ENCODE measurements around the gene NR5A1. TPM values are rescaled to one million over a fixed set of nuclear protein-coding genes. Genes with fewer than 3 reads are reported as not detected.

Gene NR5A1
- total and polyA plus RNA-seq, 2 of the 13 experiments (the other 11 are each of a cell fraction or from before 2014, with no cell fraction given) = 28.9 to 44.7 TPM

DNA sequence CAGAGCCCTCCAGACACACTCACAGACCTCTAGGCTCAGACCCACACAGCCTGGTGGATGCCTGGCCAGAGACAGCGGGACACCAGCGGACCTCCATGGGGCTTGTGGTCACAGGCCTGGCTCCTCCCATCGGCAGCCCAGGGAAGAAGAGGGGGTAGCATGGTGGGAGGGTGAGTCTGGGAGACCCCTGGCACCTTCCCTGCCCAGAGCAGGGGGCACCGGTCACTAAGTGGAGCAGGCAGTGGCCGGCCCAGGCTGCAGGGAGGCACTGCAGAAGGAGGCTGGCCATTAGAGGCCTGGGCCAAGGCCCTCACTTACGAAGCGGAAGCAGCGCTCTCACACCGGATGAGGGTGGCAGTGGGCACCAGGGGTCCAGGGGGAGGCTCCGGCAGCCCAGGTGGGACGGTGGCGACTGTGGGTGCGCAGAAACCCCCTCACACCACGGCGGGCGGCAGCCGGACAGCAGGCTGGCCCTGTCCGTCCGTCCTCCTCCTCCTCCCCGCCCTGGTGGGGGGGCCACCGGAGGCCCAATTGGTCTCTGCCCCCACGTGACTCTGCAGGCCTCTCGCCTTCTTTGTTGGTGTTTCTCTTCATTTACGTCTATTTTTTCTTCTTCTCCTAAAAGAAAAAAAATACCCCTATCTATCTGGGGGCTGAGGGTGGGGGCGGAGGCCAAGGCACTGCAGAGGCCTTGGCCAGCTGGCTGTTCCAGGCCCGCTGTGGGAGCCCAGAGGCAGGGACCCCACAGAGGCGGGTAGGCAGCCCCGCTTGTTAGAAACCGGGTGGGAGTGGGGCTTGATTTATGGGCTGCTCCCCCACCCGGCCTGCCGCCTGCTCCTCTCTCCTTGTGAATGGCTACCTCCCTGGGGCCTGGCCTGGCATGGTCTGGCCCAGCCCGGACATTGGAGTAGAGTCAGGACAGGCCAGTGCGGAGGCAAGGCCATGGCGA lies at the start of gene NR5A1 (continued):
- TF ChIP-seq, protein P1, sequence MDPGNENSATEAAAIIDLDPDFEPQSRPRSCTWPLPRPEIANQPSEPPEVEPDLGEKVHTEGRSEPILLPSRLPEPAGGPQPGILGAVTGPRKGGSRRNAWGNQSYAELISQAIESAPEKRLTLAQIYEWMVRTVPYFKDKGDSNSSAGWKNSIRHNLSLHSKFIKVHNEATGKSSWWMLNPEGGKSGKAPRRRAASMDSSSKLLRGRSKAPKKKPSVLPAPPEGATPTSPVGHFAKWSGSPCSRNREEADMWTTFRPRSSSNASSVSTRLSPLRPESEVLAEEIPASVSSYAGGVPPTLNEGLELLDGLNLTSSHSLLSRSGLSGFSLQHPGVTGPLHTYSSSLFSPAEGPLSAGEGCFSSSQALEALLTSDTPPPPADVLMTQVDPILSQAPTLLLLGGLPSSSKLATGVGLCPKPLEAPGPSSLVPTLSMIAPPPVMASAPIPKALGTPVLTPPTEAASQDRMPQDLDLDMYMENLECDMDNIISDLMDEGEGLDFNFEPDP (CRISPR knock-in tag; conservative IDR thresholded peaks at IDR 0.05) = 0 out of 2 replicates have a peak, but pooled peaks have one; percentile 26
- TF ChIP-seq, protein P2, sequence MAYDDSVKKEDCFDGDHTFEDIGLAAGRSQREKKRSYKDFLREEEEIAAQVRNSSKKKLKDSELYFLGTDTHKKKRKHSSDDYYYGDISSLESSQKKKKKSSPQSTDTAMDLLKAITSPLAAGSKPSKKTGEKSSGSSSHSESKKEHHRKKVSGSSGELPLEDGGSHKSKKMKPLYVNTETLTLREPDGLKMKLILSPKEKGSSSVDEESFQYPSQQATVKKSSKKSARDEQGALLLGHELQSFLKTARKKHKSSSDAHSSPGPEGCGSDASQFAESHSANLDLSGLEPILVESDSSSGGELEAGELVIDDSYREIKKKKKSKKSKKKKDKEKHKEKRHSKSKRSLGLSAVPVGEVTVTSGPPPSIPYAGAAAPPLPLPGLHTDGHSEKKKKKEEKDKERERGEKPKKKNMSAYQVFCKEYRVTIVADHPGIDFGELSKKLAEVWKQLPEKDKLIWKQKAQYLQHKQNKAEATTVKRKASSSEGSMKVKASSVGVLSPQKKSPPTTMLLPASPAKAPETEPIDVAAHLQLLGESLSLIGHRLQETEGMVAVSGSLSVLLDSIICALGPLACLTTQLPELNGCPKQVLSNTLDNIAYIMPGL (CRISPR knock-in tag; IDR thresholded peaks at IDR 0.05; ENCODE audit: borderline replicate concordance in 1 of 2, low read depth in 1 of 2) = peak; percentile 77 to 91
- TF ChIP-seq ZNF121 (CRISPR knock-in tag; IDR thresholded peaks at IDR 0.05) = no peak; the same call in 1 of the 2 replicates
- TF ChIP-seq ZNF354B (CRISPR knock-in tag; IDR thresholded peaks at IDR 0.05) = 0 out of 2 replicates have a peak, but pooled peaks have one; percentile 41
- TF ChIP-seq MATR3 (CRISPR knock-in tag; IDR thresholded peaks at IDR 0.05) = no peak
- TF ChIP-seq IRF2 (CRISPR knock-in tag; IDR thresholded peaks at IDR 0.05) = peak; percentile 36; the same call in 1 of the 2 replicates
- TF ChIP-seq, protein P3, sequence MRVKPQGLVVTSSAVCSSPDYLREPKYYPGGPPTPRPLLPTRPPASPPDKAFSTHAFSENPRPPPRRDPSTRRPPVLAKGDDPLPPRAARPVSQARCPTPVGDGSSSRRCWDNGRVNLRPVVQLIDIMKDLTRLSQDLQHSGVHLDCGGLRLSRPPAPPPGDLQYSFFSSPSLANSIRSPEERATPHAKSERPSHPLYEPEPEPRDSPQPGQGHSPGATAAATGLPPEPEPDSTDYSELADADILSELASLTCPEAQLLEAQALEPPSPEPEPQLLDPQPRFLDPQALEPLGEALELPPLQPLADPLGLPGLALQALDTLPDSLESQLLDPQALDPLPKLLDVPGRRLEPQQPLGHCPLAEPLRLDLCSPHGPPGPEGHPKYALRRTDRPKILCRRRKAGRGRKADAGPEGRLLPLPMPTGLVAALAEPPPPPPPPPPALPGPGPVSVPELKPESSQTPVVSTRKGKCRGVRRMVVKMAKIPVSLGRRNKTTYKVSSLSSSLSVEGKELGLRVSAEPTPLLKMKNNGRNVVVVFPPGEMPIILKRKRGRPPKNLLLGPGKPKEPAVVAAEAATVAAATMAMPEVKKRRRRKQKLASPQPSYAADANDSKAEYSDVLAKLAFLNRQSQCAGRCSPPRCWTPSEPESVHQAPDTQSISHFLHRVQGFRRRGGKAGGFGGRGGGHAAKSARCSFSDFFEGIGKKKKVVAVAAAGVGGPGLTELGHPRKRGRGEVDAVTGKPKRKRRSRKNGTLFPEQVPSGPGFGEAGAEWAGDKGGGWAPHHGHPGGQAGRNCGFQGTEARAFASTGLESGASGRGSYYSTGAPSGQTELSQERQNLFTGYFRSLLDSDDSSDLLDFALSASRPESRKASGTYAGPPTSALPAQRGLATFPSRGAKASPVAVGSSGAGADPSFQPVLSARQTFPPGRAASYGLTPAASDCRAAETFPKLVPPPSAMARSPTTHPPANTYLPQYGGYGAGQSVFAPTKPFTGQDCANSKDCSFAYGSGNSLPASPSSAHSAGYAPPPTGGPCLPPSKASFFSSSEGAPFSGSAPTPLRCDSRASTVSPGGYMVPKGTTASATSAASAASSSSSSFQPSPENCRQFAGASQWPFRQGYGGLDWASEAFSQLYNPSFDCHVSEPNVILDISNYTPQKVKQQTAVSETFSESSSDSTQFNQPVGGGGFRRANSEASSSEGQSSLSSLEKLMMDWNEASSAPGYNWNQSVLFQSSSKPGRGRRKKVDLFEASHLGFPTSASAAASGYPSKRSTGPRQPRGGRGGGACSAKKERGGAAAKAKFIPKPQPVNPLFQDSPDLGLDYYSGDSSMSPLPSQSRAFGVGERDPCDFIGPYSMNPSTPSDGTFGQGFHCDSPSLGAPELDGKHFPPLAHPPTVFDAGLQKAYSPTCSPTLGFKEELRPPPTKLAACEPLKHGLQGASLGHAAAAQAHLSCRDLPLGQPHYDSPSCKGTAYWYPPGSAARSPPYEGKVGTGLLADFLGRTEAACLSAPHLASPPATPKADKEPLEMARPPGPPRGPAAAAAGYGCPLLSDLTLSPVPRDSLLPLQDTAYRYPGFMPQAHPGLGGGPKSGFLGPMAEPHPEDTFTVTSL (CRISPR knock-in tag; IDR thresholded peaks at IDR 0.05; ENCODE audit: borderline replicate concordance) = no peak; the same call in 1 of the 2 replicates
- TF ChIP-seq AGO2 (optimal IDR thresholded peaks at IDR 0.05; ENCODE audit: low read depth, low read length) = peak; percentile 12
- no peak for TF ChIP-seq TARDBP (CRISPR knock-in tag; IDR thresholded peaks at IDR 0.05)
- TF ChIP-seq, protein P4, sequence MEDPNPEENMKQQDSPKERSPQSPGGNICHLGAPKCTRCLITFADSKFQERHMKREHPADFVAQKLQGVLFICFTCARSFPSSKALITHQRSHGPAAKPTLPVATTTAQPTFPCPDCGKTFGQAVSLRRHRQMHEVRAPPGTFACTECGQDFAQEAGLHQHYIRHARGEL (CRISPR knock-in tag; IDR thresholded peaks at IDR 0.05) = no peak
- TF ChIP-seq, protein P5, sequence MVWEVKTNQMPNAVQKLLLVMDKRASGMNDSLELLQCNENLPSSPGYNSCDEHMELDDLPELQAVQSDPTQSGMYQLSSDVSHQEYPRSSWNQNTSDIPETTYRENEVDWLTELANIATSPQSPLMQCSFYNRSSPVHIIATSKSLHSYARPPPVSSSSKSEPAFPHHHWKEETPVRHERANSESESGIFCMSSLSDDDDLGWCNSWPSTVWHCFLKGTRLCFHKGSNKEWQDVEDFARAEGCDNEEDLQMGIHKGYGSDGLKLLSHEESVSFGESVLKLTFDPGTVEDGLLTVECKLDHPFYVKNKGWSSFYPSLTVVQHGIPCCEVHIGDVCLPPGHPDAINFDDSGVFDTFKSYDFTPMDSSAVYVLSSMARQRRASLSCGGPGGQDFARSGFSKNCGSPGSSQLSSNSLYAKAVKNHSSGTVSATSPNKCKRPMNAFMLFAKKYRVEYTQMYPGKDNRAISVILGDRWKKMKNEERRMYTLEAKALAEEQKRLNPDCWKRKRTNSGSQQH (CRISPR knock-in tag; IDR thresholded peaks at IDR 0.05; ENCODE audit: low read depth) = peak; percentile 54; the same call in 1 of the 2 replicates
- TF ChIP-seq, protein P6, sequence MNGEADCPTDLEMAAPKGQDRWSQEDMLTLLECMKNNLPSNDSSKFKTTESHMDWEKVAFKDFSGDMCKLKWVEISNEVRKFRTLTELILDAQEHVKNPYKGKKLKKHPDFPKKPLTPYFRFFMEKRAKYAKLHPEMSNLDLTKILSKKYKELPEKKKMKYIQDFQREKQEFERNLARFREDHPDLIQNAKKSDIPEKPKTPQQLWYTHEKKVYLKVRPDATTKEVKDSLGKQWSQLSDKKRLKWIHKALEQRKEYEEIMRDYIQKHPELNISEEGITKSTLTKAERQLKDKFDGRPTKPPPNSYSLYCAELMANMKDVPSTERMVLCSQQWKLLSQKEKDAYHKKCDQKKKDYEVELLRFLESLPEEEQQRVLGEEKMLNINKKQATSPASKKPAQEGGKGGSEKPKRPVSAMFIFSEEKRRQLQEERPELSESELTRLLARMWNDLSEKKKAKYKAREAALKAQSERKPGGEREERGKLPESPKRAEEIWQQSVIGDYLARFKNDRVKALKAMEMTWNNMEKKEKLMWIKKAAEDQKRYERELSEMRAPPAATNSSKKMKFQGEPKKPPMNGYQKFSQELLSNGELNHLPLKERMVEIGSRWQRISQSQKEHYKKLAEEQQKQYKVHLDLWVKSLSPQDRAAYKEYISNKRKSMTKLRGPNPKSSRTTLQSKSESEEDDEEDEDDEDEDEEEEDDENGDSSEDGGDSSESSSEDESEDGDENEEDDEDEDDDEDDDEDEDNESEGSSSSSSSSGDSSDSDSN (CRISPR knock-in tag; IDR thresholded peaks at IDR 0.05) = peak; percentile 96
- TF ChIP-seq ZNF709 (CRISPR knock-in tag; IDR thresholded peaks at IDR 0.05) = peak; percentile 69
